DMS79 treated with DMSO at 0.1 percent for 48 hours (cell line): ENCODE measurements around the gene PGLYRP4.

Source experiments
- DNase-seq: peaks from one replicate; lab custom pipeline; 2025; lab: John Stamatoyannopoulos, UW

PGLYRP4 gene

GRCh38 chr1:153348511-153349362 lies at the start of gene PGLYRP4:
PGLYRP4 (minus strand) TSS chr1:153348841; CDS start chr1:153347932, 909 bp downstream.
- DNase-seq: no peak

- no peak for DNase-seq
Observed at GRCh38 chr1:153397924-153398651, 49.4 kb upstream of the PGLYRP4 start.

GRCh38 chr1:153397051-153397923 lies 48.6 kb upstream of the PGLYRP4 start:
- DNase-seq: no peak

DNA sequence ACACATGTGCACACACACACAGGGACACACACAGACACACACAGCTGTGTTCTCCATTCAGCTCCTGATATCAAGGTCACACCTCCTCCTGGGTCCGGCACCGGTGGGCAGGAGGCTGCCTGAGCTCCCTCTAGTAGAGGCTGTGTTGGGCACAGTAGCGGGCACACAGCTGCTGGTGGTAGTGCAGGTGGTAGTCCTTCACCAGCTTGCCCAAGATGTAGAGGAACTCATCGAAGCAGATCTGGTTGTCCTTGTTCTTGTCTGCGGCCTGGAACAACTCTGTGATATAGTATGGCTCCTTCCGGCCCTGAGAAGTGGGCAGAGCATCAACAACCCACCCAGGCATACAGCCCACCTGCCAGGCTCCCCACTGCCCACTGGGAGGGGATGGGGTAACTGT lies 47.8 kb upstream of the PGLYRP4 start:
- no peak for DNase-seq

- no peak for DNase-seq
Observed at GRCh38 chr1:153395776-153396175, 47.1 kb upstream of the PGLYRP4 start.

- DNase-seq: no peak
Observed at GRCh38 chr1:153395136-153395685, 46.6 kb upstream of the PGLYRP4 start.

DNA sequence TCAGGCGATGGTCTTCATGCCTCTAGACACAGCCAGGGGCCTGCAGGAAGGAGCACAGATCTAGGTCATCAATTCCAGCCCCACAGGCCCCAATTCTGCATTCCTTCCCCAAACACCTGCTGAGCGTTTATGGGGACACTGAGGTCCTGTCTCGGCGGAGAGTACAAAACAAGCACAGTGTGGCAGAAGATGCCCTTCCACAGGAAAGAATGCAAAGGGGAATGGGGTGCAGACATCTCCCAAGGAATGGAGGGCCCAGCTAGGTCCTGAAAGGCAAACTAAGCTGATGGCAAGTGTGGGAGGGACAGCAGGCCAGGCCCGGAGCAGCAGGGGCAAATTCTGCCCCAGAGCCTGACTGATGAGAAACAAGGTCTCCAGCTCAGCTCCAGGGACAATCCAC lies 45.8 kb upstream of the PGLYRP4 start:
- DNase-seq: no peak

DNA sequence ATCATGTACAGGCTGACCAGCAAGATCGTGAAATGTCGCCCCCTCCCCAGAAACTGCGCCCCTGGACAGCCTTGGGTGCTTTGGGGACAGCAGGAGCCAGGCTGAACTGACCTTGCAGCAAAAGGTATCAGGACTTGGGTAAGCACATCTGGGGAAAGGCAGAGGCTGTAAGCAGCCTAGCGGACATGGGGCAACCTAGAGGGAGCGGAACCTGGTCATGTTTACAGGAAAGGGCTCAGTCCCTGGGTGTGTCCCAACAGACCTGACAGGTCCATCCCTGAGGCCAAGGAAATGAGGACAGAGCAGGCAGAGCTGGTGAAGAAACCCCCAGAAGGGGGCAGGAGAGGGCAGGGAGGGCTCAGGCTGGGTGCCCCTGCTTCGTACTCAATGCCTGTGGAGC lies 45.3 kb upstream of the PGLYRP4 start:
- DNase-seq: no peak

DNA sequence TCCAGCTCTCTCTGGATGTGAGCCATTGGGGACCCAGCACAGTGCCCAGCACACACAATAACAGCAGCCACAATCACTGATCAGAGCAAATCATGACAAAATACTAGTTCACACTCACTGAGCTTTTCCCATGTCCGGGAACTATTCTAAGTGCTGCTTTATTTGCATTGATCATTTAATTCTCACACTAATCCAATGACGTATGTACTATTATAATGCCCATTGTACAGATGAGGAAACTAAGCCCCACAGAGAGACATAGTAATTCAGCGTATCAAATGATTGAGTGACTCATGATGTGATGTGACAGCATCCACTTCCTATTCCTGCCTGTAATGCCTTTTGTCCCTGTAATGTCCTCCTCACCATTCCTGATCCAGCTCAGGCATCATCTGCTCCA lies 44.2 kb upstream of the PGLYRP4 start:
- no peak for DNase-seq

- no peak for DNase-seq
Observed at GRCh38 chr1:153392258-153392657, 43.6 kb upstream of the PGLYRP4 start.

GRCh38 chr1:153390938-153391710 lies 42.5 kb upstream of the PGLYRP4 start, which contains the start of gene S100A8:
S100A8 (minus strand) TSS chr1:153391073; CDS start chr1:153390535, 538 bp downstream.
- DNase-seq: no peak

DNA sequence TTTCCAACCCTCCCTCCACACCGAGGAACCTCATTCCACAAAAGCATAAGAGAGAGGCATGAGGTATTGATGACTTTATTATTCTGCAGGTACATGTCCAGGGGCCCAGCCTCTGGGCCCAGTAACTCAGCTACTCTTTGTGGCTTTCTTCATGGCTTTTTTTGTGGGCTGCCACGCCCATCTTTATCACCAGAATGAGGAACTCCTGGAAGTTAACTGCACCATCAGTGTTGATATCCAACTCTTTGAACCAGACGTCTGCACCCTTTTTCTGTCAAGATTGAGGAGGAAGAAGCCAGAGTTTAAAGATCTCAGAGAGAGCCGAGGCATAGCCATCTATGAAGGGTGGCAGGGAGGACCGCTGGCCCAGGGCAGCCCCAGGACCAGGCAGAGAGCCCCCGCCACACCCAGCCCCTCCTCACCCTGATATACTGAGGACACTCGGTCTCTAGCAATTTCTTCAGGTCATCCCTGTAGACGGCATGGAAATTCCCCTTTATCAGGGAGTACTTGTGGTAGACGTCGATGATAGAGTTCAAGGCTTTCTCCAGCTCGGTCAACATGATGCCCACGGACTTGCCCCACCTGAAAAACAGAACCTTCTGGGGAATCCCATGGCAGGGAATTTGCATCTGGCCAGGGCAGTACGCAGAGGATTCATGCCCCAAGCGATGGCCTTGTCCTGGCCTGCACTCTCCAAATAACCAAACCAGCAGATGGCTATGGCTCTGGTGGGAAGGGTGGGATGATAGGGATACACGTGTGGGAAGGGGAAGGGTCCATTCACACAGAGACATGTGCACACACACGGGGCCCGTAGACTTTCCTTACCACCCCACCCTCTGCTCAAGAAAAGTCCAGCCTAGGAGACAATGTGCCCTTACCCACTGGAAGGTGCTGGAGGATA lies 41.6 kb upstream of the PGLYRP4 start:
- no peak for DNase-seq

DNA sequence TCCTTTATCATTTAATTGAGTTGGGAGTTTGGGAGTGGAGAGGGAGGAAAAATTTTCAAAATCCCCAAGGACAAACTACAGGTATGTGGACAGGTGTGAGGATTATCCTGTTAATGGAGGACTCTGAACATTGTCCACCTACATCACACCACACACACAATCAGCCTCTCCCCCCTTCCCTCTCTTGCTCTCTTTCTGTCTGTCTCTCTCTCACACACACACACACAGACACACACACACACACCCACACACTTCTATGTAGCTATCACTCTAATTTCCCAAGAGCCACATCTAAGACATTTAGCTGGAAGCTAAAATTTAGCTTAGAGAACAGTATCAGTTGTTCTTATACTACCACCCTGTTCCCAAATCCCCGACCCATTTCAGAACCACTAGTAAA lies 40.8 kb upstream of the PGLYRP4 start:
- no peak for DNase-seq

- DNase-seq: no peak
Observed at GRCh38 chr1:153387785-153388184, 39.1 kb upstream of the PGLYRP4 start.

- DNase-seq: no peak
Observed at GRCh38 chr1:153387001-153387400, 38.4 kb upstream of the PGLYRP4 start.

- DNase-seq: no peak
Observed at GRCh38 chr1:153386500-153386901, 37.9 kb upstream of the PGLYRP4 start.

GRCh38 chr1:153384958-153385580 lies 36.4 kb upstream of the PGLYRP4 start:
- no peak for DNase-seq

DNA sequence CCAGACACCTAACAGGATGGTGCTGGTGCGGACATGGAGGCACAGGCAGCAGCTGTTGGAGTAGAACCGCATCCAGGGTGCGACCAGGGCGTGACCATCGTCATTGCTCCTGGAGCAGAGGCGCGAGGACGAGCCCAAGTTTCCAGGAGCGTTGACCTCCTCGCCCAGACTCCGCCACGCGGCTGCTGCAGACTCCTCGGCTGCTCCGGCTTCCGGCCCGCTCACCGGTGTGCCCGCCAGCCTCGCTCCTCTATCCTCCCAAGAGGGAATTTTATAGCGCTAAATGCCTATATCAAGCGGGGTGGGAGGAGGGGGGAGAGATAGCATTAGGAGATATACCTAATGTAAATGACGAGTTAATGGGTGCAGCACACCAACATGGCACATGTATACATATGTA lies 32.1 kb upstream of the PGLYRP4 start:
- DNase-seq: no peak

DNA sequence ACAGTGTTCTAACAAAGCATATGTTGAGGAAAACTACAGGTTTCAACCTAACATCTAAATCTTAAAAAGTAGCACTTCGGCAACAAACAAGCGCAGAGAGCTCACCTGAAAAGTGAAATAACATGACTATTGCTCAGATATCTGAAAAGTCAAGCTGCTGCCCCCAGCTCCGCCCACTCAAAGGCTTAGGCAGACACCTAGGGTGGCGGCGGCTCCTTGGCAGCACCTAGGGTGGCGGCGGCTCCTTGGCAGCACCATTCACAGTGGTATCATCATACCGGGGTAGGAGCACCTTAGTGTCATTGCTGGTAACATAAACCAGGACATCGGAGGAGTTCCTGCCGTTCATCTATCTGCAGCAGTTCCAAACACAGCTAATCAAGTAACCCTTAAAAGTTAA lies 30.9 kb upstream of the PGLYRP4 start:
- no peak for DNase-seq

DNA sequence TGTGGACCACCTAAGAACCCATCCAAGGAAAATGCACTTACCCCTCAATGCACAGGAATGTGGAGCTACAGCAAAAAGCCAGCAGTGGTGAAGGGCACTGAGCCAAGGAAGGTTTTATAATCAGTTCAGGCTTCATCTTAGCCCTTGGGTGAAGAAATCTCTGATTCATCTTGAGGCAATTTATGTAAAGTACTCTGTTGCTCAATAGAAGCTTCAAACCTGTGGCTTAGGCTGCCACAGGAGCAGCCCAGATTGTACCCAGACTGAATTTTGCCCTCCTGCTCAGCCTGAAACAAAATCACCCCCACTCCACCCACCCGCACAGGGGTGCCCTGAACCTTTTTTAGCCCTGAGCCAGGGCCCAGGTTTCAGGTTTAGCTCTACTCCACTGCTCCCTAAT lies 26.9 kb upstream of the PGLYRP4 start, which contains the start of gene S100A12:
TSS of gene S100A12 (minus strand) at position 111 of the 400 bp plus-strand sequence. CDS start 1,029 bp downstream, outside the sequence.
- no peak for DNase-seq
